NCI-H1436 treated with DMSO at 0.1 percent for 48 hours (cell line): ENCODE data around the gene LIN37.

ENCODE experiments used
- DNase-seq: peaks from one replicate; lab custom pipeline; 2025; lab: John Stamatoyannopoulos, UW

The LIN37 gene

DNA sequence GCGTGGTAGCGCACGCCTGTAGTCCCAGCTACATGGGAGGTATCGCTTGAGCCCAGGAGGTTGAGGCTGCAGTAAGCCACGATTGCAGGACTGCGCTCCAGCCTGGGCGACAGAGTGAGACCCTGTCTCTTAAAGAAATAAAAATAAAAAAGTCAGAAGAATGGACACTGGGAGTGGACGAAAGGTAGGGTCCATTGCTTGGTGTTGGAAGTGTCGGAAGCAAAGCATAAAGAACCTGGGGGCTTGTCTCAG lies 26.6 kb downstream of the LIN37 start:
- no peak for DNase-seq

DNA sequence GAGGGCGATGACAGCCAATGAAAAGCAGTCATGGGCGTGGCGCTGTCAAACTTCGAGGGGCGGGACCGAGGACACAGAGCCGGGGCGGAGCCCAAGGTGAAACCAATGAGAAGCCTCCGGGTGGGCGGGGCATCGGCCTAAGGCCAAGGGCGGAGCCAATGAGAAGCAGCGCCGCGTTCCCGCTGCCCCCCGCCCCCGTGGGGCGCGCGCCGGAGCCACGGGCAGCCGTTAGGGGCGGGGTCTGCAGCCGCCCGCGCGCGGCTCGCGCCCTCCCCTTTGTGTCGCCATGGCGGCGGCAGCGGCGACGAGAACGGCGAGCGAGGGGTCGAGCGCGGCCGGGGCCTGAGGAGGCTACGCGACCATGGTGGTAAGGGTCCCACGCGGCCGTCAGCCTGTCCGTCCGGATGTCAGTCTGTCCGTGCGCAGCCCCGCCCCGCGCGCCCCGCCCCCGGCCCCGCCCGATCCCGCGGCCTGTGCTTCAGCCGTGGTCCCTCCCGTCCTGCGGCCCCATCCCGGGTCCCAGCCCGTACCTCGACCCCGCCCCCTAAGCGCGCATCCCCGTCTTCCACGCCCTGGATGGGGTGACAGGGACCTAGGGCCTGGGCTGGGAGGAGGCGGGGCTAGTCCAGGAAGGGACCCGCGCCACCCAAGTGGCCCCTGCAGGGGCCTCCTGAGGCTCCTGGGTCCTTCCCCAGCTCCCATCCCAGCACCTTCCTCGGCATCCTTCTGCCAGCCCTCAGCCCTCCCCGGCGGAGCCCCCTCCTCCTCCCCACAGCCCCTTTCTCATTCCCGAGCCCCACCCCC lies 27.1 kb downstream of the LIN37 start, which contains the start of gene ARHGAP33:
TSS of gene ARHGAP33 (plus strand) at position 267 of the 804 bp plus-strand sequence. CDS start at position 362, 95 bp downstream.
- DNase-seq = peak; percentile 78

- DNase-seq = no peak
These were observed 27.9 kb downstream of the LIN37 start for GRCh38 chr19:35776102-35776788.

GRCh38 chr19:35777086-35777841 lies 28.9 kb downstream of the LIN37 start:
- DNase-seq = no peak

GRCh38 chr19:35777961-35778360 lies 29.6 kb downstream of the LIN37 start:
- no peak for DNase-seq

DNA sequence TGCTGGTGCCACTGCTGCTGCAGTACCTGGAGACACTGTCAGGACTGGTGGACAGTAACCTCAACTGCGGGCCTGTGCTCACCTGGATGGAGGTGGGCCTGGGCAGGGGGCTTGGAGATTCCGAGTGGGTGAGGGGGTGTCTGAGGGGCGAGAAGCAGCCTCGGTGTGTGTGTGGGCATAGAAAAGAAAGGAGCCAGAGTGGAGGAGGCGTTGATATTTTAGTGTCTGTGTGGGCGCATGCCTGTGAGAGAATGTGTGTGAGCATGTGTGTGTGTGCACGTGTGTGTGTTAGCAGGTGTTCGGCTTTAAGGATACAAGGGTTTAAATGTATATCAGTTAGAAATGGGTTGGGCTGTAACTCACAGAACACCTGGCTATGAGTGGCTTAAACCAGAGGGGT lies 30.7 kb downstream of the LIN37 start:
- no peak for DNase-seq

DNA sequence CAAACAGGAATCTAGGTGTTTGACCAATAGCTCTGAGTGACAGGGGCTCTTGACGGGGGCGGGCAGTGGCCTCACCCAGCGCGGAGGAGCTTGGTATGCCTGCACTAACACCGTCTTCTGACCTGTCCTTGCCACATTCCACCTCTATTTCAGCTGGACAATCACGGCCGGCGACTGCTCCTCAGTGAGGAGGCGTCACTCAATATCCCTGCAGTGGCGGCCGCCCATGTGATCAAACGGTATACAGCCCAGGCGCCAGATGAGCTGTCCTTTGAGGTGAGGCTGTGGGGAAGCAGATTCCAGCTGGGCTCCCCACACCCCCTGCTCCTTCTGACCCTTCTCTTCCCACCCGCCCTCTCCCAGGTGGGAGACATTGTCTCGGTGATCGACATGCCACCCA lies 31.7 kb downstream of the LIN37 start:
- no peak for DNase-seq

DNA sequence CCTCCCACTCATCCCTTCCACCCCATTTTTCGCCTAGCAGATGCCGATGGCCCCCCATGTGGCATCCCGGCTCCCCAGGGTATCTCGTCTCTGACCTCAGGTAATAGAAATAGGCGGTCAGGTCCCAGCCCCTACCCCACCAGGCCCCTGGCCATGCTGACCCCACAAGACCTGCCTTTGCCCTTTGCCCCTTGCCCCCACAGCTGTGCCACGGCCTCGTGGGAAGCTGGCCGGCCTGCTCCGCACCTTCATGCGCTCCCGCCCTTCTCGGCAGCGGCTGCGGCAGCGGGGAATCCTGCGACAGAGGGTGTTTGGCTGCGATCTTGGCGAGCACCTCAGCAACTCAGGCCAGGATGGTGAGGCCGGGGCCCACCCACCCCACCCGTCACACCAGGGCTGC lies 32.3 kb downstream of the LIN37 start:
- DNase-seq = no peak

GRCh38 chr19:35781650-35782049 lies 33.3 kb downstream of the LIN37 start:
- no peak for DNase-seq

DNA sequence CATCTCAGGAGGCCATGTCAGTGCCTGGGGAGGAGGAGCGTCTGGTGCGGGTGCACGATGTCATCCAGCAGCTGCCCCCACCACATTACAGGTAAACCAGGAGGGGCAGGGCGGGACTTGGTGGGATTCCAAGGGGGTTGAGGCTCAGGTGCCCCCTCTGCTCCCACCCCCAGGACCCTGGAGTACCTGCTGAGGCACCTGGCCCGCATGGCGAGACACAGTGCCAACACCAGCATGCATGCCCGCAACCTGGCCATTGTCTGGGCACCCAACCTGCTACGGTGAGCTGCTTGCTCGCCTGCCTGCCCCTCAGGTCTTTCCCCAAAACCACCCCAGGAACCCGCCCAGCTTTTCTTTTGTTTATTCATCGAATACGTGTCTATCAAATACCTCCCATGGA lies 34.2 kb downstream of the LIN37 start:
- no peak for DNase-seq

- no peak for DNase-seq
These were observed 35.4 kb downstream of the LIN37 start for GRCh38 chr19:35783469-35784434.

DNA sequence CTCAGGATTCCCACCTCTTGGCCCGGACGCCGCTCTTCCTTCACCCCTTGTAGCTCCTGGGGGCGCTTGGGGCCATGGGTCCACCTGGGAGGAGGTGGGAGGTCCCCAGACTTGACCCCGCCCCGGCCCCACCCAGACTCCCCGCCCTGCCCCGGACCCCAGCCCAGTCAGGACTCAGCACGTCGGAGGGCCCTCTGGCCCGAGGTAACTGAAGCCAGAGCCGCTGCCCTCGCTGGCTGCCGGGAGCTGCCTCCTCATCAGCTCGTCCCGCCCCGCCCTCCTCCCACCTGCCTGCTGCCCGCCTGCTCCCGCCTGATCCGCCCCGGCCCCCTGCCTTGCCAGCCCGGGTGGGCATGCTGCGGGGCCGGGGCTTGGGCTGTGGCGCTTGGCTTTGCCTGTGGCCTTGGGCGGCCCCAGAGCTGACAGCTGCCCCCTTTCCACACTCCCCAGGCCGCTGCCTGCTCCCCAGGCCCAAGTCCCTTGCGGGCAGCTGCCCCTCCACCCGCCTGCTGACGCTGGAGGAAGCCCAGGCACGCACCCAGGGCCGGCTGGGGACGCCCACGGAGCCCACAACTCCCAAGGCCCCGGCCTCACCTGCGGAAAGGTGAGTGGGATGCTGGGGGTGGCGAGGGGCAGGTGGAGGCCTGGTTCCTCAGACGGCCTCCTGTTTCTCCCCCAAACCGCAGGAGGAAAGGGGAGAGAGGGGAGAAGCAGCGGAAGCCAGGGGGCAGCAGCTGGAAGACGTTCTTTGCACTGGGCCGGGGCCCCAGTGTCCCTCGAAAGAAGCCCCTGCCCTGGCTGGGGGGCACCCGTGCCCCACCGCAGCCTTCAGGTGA lies 36.3 kb downstream of the LIN37 start:
- DNase-seq = no peak

GRCh38 chr19:35785339-35785627 lies 36.9 kb downstream of the LIN37 start:
- no peak for DNase-seq

DNA sequence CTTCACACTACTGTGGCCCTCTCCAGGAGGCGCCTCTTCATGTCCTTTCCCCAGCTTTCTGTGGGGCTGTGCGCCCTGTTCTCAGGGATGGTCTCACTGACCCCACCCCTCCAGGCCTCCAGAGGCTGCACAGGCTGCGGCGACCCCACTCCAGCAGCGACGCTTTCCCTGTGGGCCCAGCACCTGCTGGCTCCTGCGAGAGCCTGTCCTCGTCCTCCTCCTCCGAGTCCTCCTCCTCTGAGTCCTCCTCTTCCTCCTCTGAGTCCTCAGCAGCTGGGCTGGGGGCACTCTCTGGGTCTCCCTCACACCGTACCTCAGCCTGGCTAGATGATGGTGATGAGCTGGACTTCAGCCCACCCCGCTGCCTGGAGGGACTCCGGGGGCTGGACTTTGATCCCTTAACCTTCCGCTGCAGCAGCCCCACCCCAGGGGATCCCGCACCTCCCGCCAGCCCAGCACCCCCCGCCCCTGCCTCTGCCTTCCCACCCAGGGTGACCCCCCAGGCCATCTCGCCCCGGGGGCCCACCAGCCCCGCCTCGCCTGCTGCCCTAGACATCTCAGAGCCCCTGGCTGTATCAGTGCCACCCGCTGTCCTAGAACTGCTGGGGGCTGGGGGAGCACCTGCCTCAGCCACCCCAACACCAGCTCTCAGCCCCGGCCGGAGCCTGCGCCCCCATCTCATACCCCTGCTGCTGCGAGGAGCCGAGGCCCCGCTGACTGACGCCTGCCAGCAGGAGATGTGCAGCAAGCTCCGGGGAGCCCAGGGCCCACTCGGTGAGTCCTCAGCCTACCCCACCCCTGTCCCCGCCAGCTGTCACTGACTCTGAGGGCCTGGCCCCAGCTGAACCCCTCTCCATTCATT lies 38.2 kb downstream of the LIN37 start:
- no peak for DNase-seq

DNA sequence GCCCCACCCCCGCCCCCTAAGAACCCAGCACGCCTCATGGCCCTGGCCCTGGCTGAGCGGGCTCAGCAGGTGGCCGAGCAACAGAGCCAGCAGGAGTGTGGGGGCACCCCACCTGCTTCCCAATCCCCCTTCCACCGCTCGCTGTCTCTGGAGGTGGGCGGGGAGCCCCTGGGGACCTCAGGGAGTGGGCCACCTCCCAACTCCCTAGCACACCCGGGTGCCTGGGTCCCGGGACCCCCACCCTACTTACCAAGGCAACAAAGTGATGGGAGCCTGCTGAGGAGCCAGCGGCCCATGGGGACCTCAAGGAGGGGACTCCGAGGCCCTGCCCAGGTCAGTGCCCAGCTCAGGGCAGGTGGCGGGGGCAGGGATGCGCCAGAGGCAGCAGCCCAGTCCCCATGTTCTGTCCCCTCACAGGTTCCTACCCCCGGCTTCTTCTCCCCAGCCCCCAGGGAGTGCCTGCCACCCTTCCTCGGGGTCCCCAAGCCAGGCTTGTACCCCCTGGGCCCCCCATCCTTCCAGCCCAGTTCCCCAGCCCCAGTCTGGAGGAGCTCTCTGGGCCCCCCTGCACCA lies 38.9 kb downstream of the LIN37 start:
- DNase-seq = no peak

DNA sequence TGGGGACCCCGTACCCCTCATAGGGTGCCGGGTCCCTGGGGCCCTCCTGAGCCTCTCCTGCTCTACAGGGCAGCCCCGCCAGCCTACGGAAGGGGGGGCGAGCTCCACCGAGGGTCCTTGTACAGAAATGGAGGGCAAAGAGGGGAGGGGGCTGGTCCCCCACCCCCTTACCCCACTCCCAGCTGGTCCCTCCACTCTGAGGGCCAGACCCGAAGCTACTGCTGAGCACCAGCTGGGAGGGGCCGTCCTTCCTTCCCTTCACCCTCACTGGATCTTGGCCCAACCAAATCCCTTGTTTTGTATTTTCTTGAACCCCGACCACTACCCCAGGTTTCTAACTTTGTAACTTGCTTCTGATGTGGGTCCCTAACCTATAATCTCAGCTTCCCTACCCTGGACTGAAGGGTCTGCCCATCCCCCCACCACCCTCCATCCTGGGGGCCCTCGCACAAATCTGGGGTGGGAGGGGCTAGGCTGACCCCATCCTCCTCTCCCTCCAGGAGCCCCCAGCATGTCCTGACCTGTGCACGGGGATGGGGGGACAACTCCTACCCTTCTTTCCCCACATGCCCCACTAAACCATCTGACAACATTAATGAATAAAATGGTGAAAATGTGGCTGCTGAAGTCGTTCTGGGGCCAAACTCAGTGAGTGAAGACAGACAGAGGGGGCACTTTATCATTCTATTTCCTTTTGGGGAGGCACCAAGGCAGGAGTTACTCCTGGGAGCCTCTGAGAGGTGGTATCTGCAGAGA lies 40.0 kb downstream of the LIN37 start:
- DNase-seq = no peak

DNA sequence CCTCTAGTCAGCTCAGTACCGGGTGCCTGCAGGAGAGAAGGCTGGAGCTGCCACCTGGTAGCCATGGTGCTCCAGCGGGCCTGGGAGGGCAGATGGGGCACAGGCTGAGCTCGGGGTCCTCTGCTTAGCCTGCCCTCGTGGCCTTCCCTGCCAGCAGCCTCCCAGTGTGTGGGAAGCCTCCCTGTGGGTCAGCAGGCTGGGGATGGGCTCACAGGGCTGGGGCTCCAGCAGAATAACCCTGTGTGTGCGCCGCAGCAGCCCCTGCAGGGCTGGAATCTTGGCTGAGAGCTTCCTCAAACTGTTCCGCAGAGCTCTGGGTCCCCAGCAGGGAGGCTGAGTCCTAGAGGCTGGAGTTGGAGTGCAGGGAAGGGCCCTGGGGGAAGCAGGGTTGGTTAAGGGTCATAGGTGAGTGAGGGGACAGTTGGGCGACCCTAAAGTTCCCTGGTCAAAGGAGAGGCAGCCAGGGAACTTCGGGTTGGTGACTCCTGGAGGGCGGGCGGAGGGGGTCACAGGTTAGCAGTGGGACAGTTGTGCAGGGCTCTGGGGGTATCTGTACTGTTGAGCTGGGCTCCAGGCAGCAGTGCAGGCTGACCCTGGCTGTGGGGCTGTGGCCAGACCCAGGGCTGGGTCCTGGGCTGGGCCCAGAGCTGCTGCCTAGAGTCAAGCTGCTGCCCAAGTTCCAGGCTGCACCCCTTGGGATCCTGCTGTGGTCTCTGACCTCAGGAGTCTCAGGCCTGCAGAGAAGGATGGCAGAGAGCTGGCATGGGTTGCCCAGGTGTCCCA lies 41.0 kb downstream of the LIN37 start:
- DNase-seq = no peak
